Measurements from ENCODE around the gene WDR48.

WDR48 gene

GRCh38 chr3:39136533-39137434, 85.0 kb downstream of the WDR48 start:
- Mint-ChIP-seq H3K4me3 (peak overlapping the region in 1 of 2 donors; percentile 55), H3K27ac (peak overlapping the region; percentile 6 to 56), H3K27me3 (no peaks in the 10 kb centered on the region), H3K4me1 (ENCODE audit: low read depth in 2 of 2) (peaks cover 0 to 6% of the 10 kb centered on the region in 2 donors), H3K9me3 (no peaks in the 10 kb centered on the region), H3K36me3 (ENCODE audit: insufficient read depth) (peaks cover 78% of the 10 kb centered on the region)
- ATAC-seq (replicated peaks) (no peak), DNase-seq (no peak)

- DNase-seq, result no peak
- ATAC-seq (replicated peaks), result no peak
- H3K27ac Mint-ChIP-seq, result peak overlapping the region; percentile 6 to 56
These were observed 85.7 kb downstream of the WDR48 start for GRCh38 chr3:39137435-39137936.

GRCh38 chr3:39137991-39138803, 86.4 kb downstream of the WDR48 start:
- Mint-ChIP-seq H3K27ac (peak overlapping the region in 1 of 2 donors; percentile 6), H3K4me1 (ENCODE audit: low read depth in 2 of 2) (peaks cover 0 to 9% of the 10 kb centered on the region in 2 donors), H3K36me3 (ENCODE audit: insufficient read depth) (peaks cover 89% of the 10 kb centered on the region), H3K27me3 (no peaks in the 10 kb centered on the region), H3K9me3 (no peaks in the 10 kb centered on the region), H3K4me3 (peak overlapping the region in 1 of 2 donors; percentile 45)
- DNase-seq (no peak), ATAC-seq (replicated peaks) (peak; percentile 6)

More at GRCh38 chr3:39137435-39137936, 85.7 kb downstream of the WDR48 start:
- Mint-ChIP-seq H3K27me3 (no peaks in the 10 kb centered on the region), H3K36me3 (ENCODE audit: insufficient read depth) (peaks cover 85% of the 10 kb centered on the region), H3K4me3 (no peak overlapping the region), H3K4me1 (ENCODE audit: low read depth in 2 of 2) (peaks cover 0 to 8% of the 10 kb centered on the region in 2 donors), H3K9me3 (no peaks in the 10 kb centered on the region)

- DNase-seq, result no peak
- ATAC-seq (replicated peaks), result peak; percentile 6
- Mint-ChIP-seq H3K27me3 (no peaks in the 10 kb centered on the region), H3K36me3 (ENCODE audit: insufficient read depth) (peaks cover 93% of the 10 kb centered on the region), H3K9me3 (no peaks in the 10 kb centered on the region), H3K4me3 (peak overlapping the region in 1 of 2 donors; percentile 45), H3K27ac (peak overlapping the region in 1 of 2 donors; percentile 6), H3K4me1 (ENCODE audit: low read depth in 2 of 2) (peaks cover 0 to 11% of the 10 kb centered on the region in 2 donors)
These were observed 87.1 kb downstream of the WDR48 start for GRCh38 chr3:39138804-39139415.

- no peak for ATAC-seq (replicated peaks)
- no peak for DNase-seq
- Mint-ChIP-seq H3K27ac (peak overlapping the region; percentile 6 to 49), H3K4me1 (ENCODE audit: low read depth in 2 of 2) (peaks cover 0 to 11% of the 10 kb centered on the region in 2 donors), H3K27me3 (no peaks in the 10 kb centered on the region), H3K36me3 (ENCODE audit: insufficient read depth) (peaks cover 94% of the 10 kb centered on the region), H3K4me3 (no peak overlapping the region), H3K9me3 (no peaks in the 10 kb centered on the region)
These were observed 87.6 kb downstream of the WDR48 start for GRCh38 chr3:39139442-39139841.

- no peaks in the 10 kb centered on the region for H3K27me3 Mint-ChIP-seq
- peak overlapping the region in 1 of 2 donors; percentile 52 for H3K4me3 Mint-ChIP-seq
- peaks cover 98% of the 10 kb centered on the region for H3K36me3 Mint-ChIP-seq (ENCODE audit: insufficient read depth)
- H3K9me3 Mint-ChIP-seq, result no peaks in the 10 kb centered on the region
- peak overlapping the region; percentile 71 to 91 for H3K27ac Mint-ChIP-seq
- ATAC-seq (replicated peaks) (no peak), DNase-seq (no peak)
- H3K4me1 Mint-ChIP-seq (ENCODE audit: low read depth in 2 of 2), result peaks cover 0 to 14% of the 10 kb centered on the region in 2 donors
These were observed 88.6 kb downstream of the WDR48 start for GRCh38 chr3:39140341-39140971.

GRCh38 chr3:39141171-39141995, 89.6 kb downstream of the WDR48 start:
- H3K27me3 Mint-ChIP-seq, result no peaks in the 10 kb centered on the region
- H3K9me3 Mint-ChIP-seq, result no peaks in the 10 kb centered on the region
- DNase-seq, result peak in 1 of 3 experiments; percentile 13
- peak; percentile 5 for ATAC-seq (replicated peaks)
- peak overlapping the region in 1 of 2 donors; percentile 52 for H3K4me3 Mint-ChIP-seq
- H3K36me3 Mint-ChIP-seq (ENCODE audit: insufficient read depth), result peaks cover 100% of the 10 kb centered on the region
- peak overlapping the region; percentile 71 to 91 for H3K27ac Mint-ChIP-seq
- peaks cover 6 to 20% of the 10 kb centered on the region in 2 donors for H3K4me1 Mint-ChIP-seq (ENCODE audit: low read depth in 2 of 2)

- H3K27ac Mint-ChIP-seq, result peak overlapping the region; percentile 71 to 91
- H3K4me3 Mint-ChIP-seq, result peak overlapping the region in 1 of 2 donors; percentile 52
- peaks cover 100% of the 10 kb centered on the region for H3K36me3 Mint-ChIP-seq (ENCODE audit: insufficient read depth)
- ATAC-seq (replicated peaks) (no peak), DNase-seq (no peak)
- H3K9me3 Mint-ChIP-seq, result no peaks in the 10 kb centered on the region
- H3K4me1 Mint-ChIP-seq (ENCODE audit: low read depth in 2 of 2), result peaks cover 12 to 27% of the 10 kb centered on the region in 2 donors
- no peaks in the 10 kb centered on the region for H3K27me3 Mint-ChIP-seq
These were observed 90.3 kb downstream of the WDR48 start for GRCh38 chr3:39142067-39142466.

- Mint-ChIP-seq H3K4me3 (peak overlapping the region in 1 of 2 donors; percentile 36), H3K4me1 (ENCODE audit: low read depth in 2 of 2) (peaks cover 24 to 38% of the 10 kb centered on the region in 2 donors), H3K36me3 (ENCODE audit: insufficient read depth) (peaks cover 100% of the 10 kb centered on the region)
These were observed 91.5 kb downstream of the WDR48 start for GRCh38 chr3:39143051-39143885.

GRCh38 chr3:39144095-39144747, 92.4 kb downstream of the WDR48 start:
- no peak for DNase-seq
- Mint-ChIP-seq H3K4me1 (ENCODE audit: low read depth in 2 of 2) (peaks cover 33 to 48% of the 10 kb centered on the region in 2 donors), H3K9me3 (no peaks in the 10 kb centered on the region), H3K36me3 (ENCODE audit: insufficient read depth) (peaks cover 100% of the 10 kb centered on the region), H3K4me3 (peak overlapping the region in 1 of 2 donors; percentile 36), H3K27ac (peak overlapping the region; percentile 86 to 91), H3K27me3 (no peaks in the 10 kb centered on the region)
- no peak for ATAC-seq (replicated peaks)

More at GRCh38 chr3:39143051-39143885, 91.5 kb downstream of the WDR48 start:
- H3K27me3 Mint-ChIP-seq, result no peaks in the 10 kb centered on the region
- H3K27ac Mint-ChIP-seq, result peak overlapping the region; percentile 86 to 91
- no peak for ATAC-seq (replicated peaks)
- DNase-seq, result no peak
- no peaks in the 10 kb centered on the region for H3K9me3 Mint-ChIP-seq
